ENCODE data around the gene AK8. TPM values are rescaled to one million over a fixed set of nuclear protein-coding genes. Genes with fewer than 3 reads are reported as not detected.
A peak's percentile ranks its signal among the peaks of the same experiment; 100 is the strongest.

Gene AK8
- total and polyA plus RNA-seq, 2 experiments from 2014 or later: 0.14 to 0.78 TPM

DNA sequence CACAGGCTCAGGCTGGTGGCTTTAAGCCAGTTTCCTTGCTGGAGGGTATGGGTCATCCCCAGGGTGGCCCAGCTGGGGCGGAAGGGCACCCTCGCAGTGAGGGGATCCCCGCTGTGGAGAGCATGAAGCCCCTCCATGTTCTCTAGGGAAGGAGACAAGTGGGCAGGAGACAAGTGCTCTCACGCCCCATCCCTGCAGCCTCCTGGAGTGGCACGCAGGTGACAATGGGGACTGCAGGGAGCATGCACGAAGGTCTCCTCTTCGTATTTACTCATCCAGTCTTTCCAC lies 124.5 kb downstream of the AK8 start (continued):
- TF ChIP-seq NANOG (IDR thresholded peaks at IDR 0.05; ENCODE audit: borderline replicate concordance) (no peak), JUNB (IDR thresholded peaks at IDR 0.05; ENCODE audit: unreplicated experiment) (no peak), STAT1 (IDR thresholded peaks at IDR 0.05; ENCODE audit: unreplicated experiment) (no peak), CREB1 (CRISPR knock-in tag; IDR thresholded peaks at IDR 0.05; ENCODE audit: low read depth) (no peak), ZNF114 (CRISPR knock-in tag; IDR thresholded peaks at IDR 0.05) (no peak)
- TF ChIP-seq, protein P1, sequence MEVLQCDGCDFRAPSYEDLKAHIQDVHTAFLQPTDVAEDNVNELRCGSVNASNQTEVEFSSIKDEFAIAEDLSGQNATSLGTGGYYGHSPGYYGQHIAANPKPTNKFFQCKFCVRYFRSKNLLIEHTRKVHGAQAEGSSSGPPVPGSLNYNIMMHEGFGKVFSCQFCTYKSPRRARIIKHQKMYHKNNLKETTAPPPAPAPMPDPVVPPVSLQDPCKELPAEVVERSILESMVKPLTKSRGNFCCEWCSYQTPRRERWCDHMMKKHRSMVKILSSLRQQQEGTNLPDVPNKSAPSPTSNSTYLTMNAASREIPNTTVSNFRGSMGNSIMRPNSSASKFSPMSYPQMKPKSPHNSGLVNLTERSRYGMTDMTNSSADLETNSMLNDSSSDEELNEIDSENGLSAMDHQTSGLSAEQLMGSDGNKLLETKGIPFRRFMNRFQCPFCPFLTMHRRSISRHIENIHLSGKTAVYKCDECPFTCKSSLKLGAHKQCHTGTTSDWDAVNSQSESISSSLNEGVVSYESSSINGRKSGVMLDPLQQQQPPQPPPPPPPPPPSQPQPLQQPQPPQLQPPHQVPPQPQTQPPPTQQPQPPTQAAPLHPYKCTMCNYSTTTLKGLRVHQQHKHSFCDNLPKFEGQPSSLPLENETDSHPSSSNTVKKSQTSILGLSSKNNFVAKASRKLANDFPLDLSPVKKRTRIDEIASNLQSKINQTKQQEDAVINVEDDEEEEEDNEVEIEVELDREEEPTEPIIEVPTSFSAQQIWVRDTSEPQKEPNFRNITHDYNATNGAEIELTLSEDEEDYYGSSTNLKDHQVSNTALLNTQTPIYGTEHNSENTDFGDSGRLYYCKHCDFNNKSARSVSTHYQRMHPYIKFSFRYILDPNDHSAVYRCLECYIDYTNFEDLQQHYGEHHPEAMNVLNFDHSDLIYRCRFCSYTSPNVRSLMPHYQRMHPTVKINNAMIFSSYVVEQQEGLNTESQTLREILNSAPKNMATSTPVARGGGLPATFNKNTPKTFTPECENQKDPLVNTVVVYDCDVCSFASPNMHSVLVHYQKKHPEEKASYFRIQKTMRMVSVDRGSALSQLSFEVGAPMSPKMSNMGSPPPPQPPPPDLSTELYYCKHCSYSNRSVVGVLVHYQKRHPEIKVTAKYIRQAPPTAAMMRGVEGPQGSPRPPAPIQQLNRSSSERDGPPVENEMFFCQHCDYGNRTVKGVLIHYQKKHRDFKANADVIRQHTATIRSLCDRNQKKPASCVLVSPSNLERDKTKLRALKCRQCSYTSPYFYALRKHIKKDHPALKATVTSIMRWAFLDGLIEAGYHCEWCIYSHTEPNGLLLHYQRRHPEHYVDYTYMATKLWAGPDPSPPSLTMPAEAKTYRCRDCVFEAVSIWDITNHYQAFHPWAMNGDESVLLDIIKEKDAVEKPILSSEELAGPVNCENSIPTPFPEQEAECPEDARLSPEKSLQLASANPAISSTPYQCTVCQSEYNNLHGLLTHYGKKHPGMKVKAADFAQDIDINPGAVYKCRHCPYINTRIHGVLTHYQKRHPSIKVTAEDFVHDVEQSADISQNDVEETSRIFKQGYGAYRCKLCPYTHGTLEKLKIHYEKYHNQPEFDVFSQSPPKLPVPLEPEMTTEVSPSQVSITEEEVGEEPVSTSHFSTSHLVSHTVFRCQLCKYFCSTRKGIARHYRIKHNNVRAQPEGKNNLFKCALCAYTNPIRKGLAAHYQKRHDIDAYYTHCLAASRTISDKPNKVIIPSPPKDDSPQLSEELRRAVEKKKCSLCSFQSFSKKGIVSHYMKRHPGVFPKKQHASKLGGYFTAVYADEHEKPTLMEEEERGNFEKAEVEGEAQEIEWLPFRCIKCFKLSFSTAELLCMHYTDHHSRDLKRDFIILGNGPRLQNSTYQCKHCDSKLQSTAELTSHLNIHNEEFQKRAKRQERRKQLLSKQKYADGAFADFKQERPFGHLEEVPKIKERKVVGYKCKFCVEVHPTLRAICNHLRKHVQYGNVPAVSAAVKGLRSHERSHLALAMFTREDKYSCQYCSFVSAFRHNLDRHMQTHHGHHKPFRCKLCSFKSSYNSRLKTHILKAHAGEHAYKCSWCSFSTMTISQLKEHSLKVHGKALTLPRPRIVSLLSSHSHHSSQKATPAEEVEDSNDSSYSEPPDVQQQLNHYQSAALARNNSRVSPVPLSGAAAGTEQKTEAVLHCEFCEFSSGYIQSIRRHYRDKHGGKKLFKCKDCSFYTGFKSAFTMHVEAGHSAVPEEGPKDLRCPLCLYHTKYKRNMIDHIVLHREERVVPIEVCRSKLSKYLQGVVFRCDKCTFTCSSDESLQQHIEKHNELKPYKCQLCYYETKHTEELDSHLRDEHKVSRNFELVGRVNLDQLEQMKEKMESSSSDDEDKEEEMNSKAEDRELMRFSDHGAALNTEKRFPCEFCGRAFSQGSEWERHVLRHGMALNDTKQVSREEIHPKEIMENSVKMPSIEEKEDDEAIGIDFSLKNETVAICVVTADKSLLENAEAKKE (CRISPR knock-in tag; IDR thresholded peaks at IDR 0.05): no peak

DNA sequence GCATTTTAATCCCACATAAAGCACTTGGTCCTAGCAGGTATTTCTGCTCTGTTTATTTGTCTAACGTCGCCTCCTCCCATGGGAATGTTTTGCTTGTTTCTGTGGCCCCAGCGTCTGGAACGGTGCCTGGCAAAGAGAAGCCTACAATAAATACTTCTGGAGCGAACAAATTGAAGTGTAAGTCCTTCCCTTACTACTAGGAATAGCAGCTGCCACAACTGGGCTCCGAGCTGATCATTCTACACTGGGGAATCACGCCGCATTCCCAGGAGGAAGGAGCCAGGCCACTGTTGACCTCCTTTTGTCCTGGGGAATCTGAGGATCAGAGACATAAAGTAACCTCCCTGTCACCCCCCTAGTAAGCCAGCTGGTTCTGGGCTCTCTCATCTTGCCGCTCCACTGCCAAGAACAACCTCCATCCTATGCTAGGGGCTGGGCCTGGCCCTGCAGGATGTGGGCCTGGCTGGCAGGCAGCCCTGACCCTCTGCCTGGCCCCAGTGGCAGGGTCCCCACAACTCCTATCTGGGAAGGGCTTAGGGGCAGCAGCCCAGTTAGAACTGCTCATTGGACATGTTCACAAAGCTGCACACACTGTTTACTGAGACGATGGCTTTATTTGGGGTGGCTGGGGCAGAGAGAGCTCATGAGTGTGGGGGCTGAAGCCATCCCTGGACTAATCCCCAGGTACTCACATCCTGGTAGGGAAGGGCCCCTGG lies 125.0 kb downstream of the AK8 start:
- H3K27me3 ChIP-seq (ENCODE audit: insufficient read depth): no peaks in the 10 kb centered on the region
- Mint-ChIP-seq H3K27ac (no peak overlapping the region), H3K36me3 (ENCODE audit: low read depth) (no peaks in the 10 kb centered on the region), H3K27me3 (ENCODE audit: insufficient read depth, low read depth, poor library complexity) (peaks cover 5% of the 10 kb centered on the region), H3K4me3 (no peak overlapping the region; the same call in 2 of the 3 replicates), H3K4me1 (peaks cover 30% of the 10 kb centered on the region), H3K9me3 (no peaks in the 10 kb centered on the region)
- no peak overlapping the region for H3K4me2 ChIP-seq
- H3K36me3 ChIP-seq (ENCODE audit: insufficient read depth): no peaks in the 10 kb centered on the region
- no peak for DNase-seq (ENCODE audit: low spot score)
- no peaks in the 10 kb centered on the region for H3K79me2 ChIP-seq (replicated peaks; ENCODE audit: insufficient read depth)
- ATAC-seq: peak; percentile 42; the same call in 2 of the 3 replicates
- H3K27ac ChIP-seq (ENCODE audit: low read depth): no peak overlapping the region
- H3K4me1 ChIP-seq (ENCODE audit: insufficient read depth): peaks cover 6% of the 10 kb centered on the region
- no peaks in the 10 kb centered on the region for H4K20me1 ChIP-seq (replicated peaks; ENCODE audit: insufficient read depth)
- no peaks in the 10 kb centered on the region for H3F3A ChIP-seq (replicated peaks; ENCODE audit: low read depth)
- no peak overlapping the region for H3K4me3 ChIP-seq
- no peaks in the 10 kb centered on the region for H3K9me2 ChIP-seq (ENCODE audit: insufficient read depth)
- H2AFZ ChIP-seq: peak overlapping the region; percentile 43; the same call in 1 of the 2 replicates
- no peak for TF ChIP-seq ZNF114 (CRISPR knock-in tag; IDR thresholded peaks at IDR 0.05)

Measured in GM23338 (cell line).